ENCODE data around the gene ZNF76. TPM values are rescaled to one million over a fixed set of nuclear protein-coding genes. Genes with fewer than 3 reads are reported as not detected.

ZNF76 gene
- polyA plus RNA-seq, 2 of the 4 experiments (the other 2 are of a cell fraction), result 7.9 to 10.5 TPM

DNA sequence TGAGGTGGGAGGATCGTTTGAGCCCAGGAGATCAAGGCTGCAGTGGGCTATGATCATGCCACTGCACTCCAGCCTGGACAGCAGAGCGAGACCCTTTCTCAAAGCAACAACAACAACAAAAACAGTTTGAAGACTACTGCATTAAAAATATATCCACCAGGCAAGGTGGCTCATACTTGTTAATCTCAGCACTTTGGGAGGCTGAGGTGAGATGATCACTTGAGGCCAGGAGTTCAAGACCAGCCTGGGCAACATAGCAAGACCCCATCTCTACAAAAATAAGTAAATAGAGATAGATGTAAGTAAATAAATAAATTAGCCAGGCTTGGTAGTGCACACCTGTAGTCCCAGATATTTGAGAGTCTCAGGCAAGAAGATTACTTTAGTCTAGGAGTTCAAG is 12.5 kb downstream of the ZNF76 start:
- whole genome bisulfite sequencing (ENCODE audit: missing lambda C conversion rate), result 94% methylated on average over 2 of the region's 2 CpGs
- no peaks in the 10 kb centered on the region for H3K9me3 ChIP-seq
- POLR2A ChIA-PET, result no interaction called here
- no peak for TF ChIP-seq EHMT2 (IDR thresholded peaks at IDR 0.05; ENCODE audit: low read depth)
- TF ChIP-seq HEYL (CRISPR knock-in tag; IDR thresholded peaks at IDR 0.05), result no peak
- TF ChIP-seq SREBF2 (IDR thresholded peaks at IDR 0.05), result no peak
- CTCF ChIA-PET, result interaction anchor here (0.6 to 1.2 kb wide), 2 partner anchors 16 to 126 kb away, joined by 3 read pairs; no protein-coding TSS in a partner anchor
- ATAC-seq (no peak), DNase-seq (ENCODE audit: low read depth in 1 of 2, low spot score in 1 of 2) (no peak), FAIRE-seq (no peak)
- no peak overlapping the region for H3K4me2 ChIP-seq
- H3K4me1 ChIP-seq, result no peaks in the 10 kb centered on the region
- H3K4me3 ChIP-seq, result no peak overlapping the region
- no peak overlapping the region for H3K27ac ChIP-seq

DNA sequence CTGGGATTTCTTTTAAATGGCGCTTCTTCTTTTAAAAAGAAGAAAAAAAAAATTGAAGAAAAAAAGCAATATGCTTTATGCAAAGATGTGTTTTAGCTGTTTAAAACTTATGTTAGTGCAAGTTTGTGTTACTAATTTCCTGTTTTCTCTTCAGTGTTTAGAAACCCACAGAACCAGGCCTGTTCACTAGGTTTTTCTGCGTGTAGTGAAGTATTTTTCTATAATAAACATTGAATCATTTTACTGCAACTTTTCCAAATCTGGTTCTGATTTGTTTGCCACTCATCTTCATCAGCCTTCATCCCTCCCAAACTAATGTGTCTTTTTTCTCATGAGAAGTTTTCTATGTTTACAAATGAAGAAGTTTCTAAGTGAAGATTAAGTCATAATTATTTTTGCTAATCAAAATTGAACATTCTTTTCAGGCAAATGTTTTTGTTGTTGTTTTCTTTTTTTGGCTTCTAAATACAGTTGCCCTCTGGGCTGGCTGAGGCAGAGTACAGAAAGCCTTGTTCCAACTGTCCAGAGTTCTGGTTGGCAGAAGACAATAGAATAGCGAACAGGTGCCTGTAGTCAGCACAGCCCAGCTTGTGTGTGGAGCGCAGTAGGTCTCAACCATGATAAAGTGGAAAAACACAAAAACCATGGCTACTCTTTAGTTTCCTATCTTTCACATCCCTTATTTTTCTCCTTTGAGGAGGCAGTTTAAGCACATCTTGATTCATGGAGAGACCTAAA is 14.5 kb downstream of the ZNF76 start:
- TF ChIP-seq CHD4 (IDR thresholded peaks at IDR 0.05; ENCODE audit: borderline replicate concordance) (no peak), KDM5A (IDR thresholded peaks at IDR 0.05) (no peak), ZC3H11A (IDR thresholded peaks at IDR 0.05) (no peak), CHD2 (IDR thresholded peaks at IDR 0.05; ENCODE audit: low read length, partially characterized antibody) (no peak), JUNB (IDR thresholded peaks at IDR 0.05) (no peak), EHMT2 (IDR thresholded peaks at IDR 0.05; ENCODE audit: low read depth) (no peak), HOXB13 (CRISPR knock-in tag; IDR thresholded peaks at IDR 0.05; ENCODE audit: low read depth) (no peak), NR3C1 (IDR thresholded peaks at IDR 0.05) (no peak), HEYL (CRISPR knock-in tag; IDR thresholded peaks at IDR 0.05) (no peak), EP300 (IDR thresholded peaks at IDR 0.05) (no peak), RCOR1 (IDR thresholded peaks at IDR 0.05; ENCODE audit: low read depth, low read length) (no peak), ZFP36 (IDR thresholded peaks at IDR 0.05; ENCODE audit: borderline replicate concordance, partially characterized antibody) (no peak), NFE2L2 (conservative IDR thresholded peaks at IDR 0.05; ENCODE audit: low read length) (no peak), SMC3 (IDR thresholded peaks at IDR 0.05) (no peak), FOSB (CRISPR knock-in tag; IDR thresholded peaks at IDR 0.05) (no peak)
- TF ChIP-seq, protein P1, sequence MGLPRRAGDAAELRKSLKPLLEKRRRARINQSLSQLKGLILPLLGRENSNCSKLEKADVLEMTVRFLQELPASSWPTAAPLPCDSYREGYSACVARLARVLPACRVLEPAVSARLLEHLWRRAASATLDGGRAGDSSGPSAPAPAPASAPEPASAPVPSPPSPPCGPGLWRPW (IDR thresholded peaks at IDR 0.05), result no peak
- TF ChIP-seq, protein P2, sequence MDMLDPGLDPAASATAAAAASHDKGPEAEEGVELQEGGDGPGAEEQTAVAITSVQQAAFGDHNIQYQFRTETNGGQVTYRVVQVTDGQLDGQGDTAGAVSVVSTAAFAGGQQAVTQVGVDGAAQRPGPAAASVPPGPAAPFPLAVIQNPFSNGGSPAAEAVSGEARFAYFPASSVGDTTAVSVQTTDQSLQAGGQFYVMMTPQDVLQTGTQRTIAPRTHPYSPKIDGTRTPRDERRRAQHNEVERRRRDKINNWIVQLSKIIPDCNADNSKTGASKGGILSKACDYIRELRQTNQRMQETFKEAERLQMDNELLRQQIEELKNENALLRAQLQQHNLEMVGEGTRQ (IDR thresholded peaks at IDR 0.05), result no peak
- TF ChIP-seq, protein P3, sequence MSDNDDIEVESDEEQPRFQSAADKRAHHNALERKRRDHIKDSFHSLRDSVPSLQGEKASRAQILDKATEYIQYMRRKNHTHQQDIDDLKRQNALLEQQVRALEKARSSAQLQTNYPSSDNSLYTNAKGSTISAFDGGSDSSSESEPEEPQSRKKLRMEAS (IDR thresholded peaks at IDR 0.05), result no peak
- TF ChIP-seq, protein P4, sequence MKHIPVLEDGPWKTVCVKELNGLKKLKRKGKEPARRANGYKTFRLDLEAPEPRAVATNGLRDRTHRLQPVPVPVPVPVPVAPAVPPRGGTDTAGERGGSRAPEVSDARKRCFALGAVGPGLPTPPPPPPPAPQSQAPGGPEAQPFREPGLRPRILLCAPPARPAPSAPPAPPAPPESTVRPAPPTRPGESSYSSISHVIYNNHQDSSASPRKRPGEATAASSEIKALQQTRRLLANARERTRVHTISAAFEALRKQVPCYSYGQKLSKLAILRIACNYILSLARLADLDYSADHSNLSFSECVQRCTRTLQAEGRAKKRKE (CRISPR knock-in tag; IDR thresholded peaks at IDR 0.05; ENCODE audit: low read depth), result no peak
- CTCF ChIA-PET, result no interaction called here
- no peak for ATAC-seq
- Histone ChIP-seq H3K4me2 (no peak overlapping the region), H3K9me3 (no peaks in the 10 kb centered on the region), H3K4me1 (no peaks in the 10 kb centered on the region), H3K27ac (no peak overlapping the region), H3K4me3 (no peak overlapping the region)
- no peak for FAIRE-seq
- DNase-seq (ENCODE audit: low read depth in 1 of 2, low spot score in 1 of 2), result no peak
- POLR2A ChIA-PET, result no interaction called here
- 85% methylated on average over 4 of the region's 4 CpGs for WGBS (ENCODE audit: missing lambda C conversion rate)

DNA sequence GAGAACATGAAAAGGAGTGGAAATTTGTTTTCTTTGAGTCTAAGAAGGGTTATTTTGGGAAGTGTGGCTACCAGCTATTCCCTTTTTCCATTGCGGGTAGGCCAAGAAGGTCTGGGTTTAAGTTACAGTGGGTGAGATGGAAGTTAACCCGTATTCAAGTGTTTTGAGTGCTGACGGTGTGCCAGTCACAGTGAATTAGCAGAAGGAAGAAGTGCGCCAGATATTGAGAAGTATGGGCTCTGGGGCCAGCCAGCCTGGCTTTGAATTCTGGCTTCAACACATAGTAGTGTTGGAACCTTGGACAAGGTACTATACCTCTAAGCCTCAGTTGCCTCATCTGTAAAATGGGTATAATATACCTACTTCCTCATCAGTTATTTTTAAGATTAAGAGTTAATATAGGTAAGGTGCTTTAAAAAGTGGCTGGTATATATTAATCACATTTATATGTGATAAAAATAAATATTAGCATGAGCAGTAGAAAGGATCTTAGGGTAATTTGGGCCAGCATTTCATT is 16.3 kb downstream of the ZNF76 start:
- FAIRE-seq (no peak), ATAC-seq (no peak), DNase-seq (ENCODE audit: low read depth in 1 of 2, low spot score in 1 of 2) (no peak)
- H3K9me3 ChIP-seq, result no peaks in the 10 kb centered on the region
- no peak overlapping the region for H3K4me3 ChIP-seq
- no peaks in the 10 kb centered on the region for H3K4me1 ChIP-seq
- 83% methylated on average over 4 of the region's 4 CpGs for WGBS (ENCODE audit: missing lambda C conversion rate)
- ChIA-PET CTCF (interaction anchor here (1.0 kb wide), 1 partner anchor 129 kb away, joined by 3 read pairs; no protein-coding TSS in a partner anchor), POLR2A (no interaction called here)
- no peak for TF ChIP-seq POLR2A (IDR thresholded peaks at IDR 0.05; ENCODE audit: low read length)
- TF ChIP-seq, protein P5, sequence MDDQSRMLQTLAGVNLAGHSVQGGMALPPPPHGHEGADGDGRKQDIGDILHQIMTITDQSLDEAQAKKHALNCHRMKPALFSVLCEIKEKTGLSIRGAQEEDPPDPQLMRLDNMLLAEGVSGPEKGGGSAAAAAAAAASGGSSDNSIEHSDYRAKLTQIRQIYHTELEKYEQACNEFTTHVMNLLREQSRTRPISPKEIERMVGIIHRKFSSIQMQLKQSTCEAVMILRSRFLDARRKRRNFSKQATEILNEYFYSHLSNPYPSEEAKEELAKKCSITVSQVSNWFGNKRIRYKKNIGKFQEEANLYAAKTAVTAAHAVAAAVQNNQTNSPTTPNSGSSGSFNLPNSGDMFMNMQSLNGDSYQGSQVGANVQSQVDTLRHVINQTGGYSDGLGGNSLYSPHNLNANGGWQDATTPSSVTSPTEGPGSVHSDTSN (IDR thresholded peaks at IDR 0.05), result no peak
- no peak for TF ChIP-seq RAD21 (conservative IDR thresholded peaks at IDR 0.05 in 1 of 2, IDR thresholded peaks at IDR 0.05 in 1 of 2)
- no peak for TF ChIP-seq NR3C1 (IDR thresholded peaks at IDR 0.05)
- TF ChIP-seq, protein P6, sequence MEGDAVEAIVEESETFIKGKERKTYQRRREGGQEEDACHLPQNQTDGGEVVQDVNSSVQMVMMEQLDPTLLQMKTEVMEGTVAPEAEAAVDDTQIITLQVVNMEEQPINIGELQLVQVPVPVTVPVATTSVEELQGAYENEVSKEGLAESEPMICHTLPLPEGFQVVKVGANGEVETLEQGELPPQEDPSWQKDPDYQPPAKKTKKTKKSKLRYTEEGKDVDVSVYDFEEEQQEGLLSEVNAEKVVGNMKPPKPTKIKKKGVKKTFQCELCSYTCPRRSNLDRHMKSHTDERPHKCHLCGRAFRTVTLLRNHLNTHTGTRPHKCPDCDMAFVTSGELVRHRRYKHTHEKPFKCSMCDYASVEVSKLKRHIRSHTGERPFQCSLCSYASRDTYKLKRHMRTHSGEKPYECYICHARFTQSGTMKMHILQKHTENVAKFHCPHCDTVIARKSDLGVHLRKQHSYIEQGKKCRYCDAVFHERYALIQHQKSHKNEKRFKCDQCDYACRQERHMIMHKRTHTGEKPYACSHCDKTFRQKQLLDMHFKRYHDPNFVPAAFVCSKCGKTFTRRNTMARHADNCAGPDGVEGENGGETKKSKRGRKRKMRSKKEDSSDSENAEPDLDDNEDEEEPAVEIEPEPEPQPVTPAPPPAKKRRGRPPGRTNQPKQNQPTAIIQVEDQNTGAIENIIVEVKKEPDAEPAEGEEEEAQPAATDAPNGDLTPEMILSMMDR (IDR thresholded peaks at IDR 0.05), result no peak
- TF ChIP-seq SMC3 (IDR thresholded peaks at IDR 0.05), result no peak
- no peak for TF ChIP-seq RARB (CRISPR knock-in tag; IDR thresholded peaks at IDR 0.05)
- no peak for TF ChIP-seq CBX2 (IDR thresholded peaks at IDR 0.05; ENCODE audit: borderline replicate concordance, low read depth)
- TF ChIP-seq CEBPB (IDR thresholded peaks at IDR 0.05), result no peak
- no peak for TF ChIP-seq RNF2 (IDR thresholded peaks at IDR 0.05; ENCODE audit: borderline replicate concordance, low read depth)
- no peak for TF ChIP-seq POLR2AphosphoS2 (conservative IDR thresholded peaks at IDR 0.05; ENCODE audit: low read length)
- no peak overlapping the region for H3K4me2 ChIP-seq
- H3K27ac ChIP-seq, result no peak overlapping the region

All from A549 (cell line).